HuH-7 (cell line): Measurements from ENCODE around the gene NIM1K.
"Not testable (repeated sequence)": the region's sequence is repeated elsewhere in the genome, so short reads cannot be mapped to it uniquely, and the experiment has no call there.

Experiments
- DNase-seq: peaks from one replicate; pipeline ENCODE4 v3.0.0; 2011; ENCODE audit warnings: low spot score

The NIM1K gene

DNA sequence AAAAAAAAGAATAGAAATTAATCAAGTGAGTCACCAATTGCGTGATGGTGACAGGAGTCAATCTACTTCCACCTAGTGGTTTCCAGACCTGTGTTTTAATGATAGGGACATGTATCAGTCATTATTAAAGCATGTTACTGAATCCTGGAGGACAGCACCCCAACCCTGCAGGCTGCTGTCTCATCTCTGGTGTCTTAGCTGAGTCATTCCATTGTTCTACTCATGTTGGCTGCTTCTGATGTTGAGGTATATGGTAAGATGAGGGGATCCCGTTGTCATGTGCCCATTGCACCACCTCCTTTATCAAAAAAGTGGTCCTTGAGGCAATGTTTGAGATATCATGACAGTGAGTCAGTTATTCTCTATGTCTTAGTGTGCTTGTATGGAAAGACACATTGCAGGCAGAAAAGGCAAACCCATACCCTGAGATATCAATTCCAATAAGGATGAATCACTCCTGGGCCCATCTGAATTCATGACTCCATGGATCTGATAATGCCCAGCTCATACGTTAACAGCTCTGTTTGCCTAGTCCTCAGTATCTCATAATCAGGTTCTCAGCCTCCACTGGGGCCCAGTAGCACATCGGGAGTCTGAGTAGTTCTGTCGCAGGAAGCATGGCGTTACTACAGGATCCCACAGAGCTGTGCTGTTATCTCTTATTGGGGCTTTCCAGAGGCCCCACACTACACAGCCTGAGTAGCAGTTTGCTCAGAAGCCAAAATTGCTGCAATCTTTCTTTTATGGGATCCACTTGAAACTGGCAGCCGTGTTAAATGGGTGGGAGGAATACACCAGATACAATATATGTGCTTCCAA is 90.0 kb downstream of the NIM1K start:
- no peak for DNase-seq

DNA sequence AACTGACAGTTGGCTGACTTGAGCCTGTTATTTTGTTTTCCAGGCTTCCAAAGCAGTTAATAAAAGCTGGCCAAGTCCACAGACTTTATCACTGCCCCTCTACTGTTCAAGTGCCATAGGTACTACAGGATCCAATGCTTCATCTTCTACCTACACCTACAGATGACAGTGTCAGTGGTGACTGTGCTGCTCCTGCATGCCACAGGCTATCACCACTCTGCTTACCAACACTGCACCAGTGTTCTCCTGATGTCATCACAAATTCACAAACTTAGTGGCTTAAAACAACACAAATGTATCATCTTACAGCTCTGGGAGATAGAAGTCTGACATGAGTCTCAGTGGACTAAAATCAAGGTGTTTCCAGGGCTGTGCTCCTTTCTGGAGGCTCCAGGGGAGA is 94.6 kb downstream of the NIM1K start:
- DNase-seq: no peak

DNA sequence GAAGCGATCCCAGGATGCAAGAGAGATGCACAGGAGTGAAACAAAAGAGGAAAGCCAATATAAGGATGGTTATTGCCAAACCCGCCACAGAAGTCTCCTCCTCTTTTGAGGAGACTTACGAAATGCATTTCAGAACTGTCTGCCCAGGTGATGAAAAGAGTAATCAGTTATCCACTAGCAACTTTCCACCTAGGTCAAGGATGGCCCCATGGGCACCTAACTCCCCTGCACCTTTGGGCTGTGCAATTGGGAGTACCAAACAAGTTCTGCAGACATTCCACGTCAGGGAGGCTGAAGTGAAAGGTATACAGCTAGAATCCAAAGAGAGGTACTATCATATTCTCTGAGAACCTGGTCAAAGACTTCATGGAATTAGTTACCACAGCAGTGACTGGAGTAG is 95.5 kb downstream of the NIM1K start:
- DNase-seq: no peak

DNA sequence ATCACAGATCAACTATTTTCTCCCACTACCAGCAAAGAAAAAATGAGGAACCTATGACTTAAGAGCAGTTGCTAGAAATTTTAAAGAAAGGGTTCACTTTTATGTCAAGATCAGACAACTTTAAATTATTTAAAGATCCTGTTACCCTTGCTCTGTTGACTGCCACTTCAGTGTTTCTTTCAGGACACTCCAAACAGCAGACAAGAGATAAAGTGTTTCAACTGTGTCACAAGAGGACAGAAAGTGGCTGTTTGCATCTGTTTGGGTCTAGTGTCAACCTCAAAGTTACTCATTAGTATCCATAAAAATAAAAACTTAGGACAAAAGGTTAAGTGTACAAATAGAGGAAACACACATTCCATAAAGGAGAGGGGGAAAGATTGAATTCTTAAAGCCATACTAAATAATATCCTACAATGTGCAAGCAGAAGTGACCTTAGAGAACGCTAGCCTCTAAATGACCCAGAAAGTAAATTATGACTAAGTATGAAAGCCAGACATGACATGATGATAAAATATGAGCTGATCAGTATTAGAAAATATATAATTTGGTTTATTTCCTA is 96.3 kb downstream of the NIM1K start:
- DNase-seq: no peak

DNA sequence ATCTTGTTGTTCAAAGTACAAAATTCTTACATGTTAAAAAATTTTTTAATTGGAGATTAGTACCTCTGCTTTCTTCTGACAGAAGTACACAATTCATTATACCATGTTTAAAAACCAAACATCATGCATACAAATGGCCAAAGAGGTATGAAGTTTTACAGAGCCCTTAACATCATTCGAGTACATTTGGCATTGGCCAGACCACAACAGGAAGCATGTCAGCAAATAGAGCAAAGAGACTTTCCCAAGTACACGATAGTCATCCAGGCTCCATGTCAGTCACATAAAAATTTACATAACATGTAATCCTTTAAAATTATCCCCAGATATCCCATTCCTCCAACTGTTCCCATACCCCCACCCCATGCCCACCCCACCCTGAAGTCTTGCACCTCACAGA is 98.7 kb downstream of the NIM1K start:
- DNase-seq: no peak

DNA sequence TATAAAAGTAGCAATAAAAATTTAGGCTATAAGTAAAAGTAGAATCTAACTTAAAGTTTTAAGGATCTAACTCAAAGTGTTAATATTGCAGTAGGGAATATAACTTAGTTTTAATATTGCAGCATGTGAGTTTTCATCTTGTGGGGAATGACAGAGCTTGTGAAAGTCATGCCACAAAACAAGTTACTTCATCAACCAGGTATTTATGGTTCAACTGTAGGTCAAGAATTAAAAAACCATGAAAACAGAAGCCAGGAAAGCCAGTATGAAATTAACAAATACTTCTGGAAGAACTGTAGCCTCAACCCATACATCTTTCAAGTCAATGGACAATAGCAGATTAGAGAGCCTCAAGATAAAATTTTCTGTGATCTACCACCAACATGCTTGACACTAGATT is 102.2 kb downstream of the NIM1K start:
- no peak for DNase-seq

DNA sequence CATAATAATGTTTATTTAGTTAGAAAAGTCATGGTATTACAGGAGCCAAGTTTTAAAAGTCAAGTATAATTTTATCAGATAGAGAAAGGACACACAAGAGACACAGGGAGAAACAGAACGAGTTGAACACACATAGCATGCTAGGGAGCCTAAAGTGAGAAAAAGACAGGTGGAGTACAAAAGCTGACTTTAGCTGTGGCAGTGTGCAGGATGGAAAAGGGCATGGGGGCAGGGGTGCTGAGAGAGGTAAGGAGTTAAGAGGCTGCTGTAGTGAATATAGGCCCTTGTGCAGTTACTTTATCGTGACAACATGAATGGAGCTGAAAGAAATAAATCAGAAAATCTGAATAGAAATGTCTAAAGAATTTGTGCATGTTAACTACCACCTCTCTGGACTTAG is 103.2 kb downstream of the NIM1K start:
- DNase-seq: no peak

DNA sequence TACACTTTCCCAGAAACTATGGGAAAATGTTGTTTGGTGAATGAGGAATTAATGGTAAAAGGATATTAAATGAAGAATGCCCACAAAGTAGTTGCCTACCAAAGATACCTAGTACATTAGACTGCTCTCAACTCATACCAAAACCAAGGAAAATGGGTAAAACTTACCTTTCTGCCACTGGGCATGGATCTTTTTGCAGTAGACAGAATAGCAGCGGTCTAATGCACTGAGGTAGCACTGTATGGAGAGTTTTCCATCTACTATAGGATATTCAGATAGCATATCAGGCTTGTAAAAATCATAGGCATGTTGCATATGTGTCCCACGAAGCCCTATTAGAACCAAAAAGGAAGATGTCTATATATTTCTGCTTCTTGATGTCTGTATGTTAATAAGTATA is 104.8 kb downstream of the NIM1K start:
- DNase-seq: no peak

DNA sequence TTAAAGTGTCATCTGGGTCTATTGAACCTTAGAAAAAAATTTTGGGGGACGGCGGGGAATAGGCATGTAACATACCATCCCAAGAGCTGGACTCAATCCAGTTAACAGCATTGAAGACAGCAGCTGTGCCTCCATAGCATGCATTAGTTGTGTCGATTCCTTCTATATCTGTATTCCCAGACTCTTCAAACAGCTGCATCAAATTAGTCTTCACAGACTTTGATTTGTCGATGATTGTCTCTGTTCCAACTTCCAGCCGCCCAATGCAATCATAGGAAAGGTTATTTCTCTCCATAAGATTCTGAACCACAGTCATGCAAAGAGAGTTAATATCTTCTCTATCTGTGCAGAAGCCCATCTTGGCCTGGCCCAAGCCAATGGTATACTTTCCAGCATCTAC is 106.4 kb downstream of the NIM1K start:
- DNase-seq: no peak

DNA sequence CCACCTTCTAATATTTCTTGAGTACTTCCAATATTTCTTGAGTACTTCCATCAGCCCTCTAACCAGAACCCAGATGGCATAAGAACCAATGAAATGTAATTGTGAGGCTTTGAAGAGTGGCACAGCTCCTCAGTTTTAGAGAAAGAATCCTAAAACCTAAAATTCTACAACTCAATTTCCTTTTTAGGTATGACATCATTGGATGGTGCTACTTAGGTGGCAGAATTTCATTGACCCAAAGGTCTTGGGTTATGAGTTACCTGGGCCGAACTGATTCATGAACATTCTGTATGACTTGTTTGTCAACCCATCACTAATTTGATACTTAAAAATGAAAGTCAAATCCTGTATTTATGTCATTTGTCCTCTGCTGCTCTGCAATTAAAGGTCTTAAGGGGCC is 108.1 kb downstream of the NIM1K start:
- no peak for DNase-seq

DNA sequence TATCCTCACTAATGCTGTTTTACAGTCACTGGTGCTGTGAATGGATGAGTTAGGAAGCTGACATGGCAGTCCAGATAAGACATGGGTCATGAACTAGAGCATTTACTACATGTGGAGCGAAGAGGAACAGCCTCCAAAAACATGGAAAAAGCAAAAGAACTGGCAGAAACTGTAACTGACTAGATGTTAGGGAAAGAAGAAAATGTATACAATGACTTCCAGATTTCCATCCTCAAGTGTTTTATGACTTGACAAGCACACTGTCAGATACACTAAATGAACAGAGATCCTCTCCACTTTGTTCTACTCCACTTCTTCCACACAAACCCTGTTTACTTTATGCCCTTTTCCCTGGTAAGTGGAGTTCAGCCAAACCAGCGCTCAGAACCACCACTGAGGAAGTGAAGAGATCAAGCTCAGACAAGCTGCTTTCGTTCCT is 109.6 kb downstream of the NIM1K start:
- DNase-seq: no peak

DNA sequence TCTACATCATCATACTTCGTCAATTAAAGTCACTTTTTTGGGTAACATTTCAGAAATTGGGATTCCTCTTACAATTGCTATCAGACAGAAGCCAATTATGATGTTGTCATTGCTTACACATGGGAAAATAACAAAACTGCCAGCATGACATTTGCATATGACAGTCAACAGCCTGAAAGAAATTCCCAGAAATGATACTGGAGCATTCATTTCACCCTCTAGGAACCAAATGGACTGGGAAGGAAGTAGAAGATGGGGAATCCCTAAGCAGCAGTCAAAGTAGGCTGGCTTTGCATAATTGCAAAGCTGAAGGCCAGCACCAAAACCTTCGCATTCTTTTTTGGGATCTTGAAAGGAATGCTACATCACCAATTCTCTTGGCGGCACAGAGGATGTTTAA is 110.5 kb downstream of the NIM1K start:
- no peak for DNase-seq

DNA sequence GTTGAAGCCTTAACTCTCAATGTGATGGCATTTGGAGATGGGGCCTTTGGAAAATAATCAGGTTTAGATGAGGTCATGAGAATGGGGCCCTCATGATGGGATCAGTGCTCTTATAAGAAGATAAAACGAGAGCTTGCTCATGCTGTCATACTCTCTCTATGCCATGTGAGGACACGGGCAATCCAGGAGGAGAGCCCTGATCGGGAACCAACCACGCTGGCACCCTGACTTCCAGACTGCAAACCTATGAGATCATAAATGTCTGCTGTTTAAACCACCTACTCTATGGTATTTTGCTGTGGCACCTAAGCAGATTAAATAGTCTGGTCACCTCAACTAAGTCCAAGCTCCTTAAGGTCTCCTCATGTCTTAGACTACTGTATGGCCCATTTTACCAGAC is 111.2 kb downstream of the NIM1K start:
- DNase-seq: no peak

DNA sequence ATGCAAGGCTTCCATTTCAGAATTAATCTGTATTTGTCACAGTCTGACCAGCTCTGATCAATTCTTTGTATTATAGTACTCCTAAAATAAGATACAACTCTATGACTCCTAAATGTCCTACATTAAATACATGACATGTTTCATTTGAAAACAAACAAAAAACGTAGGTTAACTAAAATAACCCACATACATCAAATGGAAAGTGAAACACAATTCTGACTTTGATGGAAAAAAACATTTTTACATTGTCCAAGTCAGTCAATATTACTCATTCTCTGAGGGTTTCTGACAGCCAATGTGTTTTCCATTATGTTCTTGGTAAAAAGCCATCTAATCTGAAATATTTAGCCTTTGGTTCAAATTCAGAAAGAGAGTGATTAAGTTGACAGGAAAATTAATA is 112.5 kb downstream of the NIM1K start:
- no peak for DNase-seq

DNA sequence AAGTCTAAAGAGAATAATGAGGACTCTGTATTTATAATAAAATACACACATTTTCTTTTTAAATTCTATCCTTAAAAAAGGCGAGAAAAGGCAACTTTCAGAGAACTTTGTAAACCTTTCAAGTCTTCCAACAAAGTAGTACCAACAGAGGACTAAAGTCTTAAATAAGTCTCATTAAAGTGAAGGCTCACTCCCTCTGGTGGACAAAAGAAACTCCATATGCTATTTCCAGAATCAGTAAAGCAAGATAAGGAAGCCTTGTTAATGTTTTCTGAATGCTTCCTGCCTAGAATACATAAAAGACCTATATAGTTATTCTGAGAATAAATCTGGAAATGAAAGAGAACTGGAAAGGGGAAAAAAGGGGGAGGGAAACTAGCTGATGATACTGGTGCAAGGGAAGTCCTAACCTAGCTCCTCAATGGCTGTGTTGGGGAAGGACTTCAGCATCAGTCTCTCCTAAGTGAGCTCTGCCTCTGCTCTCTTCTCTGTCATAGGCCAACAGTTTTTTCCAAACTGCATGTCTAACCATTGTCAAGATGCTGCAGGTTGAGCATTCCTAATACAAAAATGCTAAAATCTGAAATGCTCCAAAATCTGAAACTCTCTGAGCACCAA is 114.0 kb downstream of the NIM1K start:
- no peak for DNase-seq

DNA sequence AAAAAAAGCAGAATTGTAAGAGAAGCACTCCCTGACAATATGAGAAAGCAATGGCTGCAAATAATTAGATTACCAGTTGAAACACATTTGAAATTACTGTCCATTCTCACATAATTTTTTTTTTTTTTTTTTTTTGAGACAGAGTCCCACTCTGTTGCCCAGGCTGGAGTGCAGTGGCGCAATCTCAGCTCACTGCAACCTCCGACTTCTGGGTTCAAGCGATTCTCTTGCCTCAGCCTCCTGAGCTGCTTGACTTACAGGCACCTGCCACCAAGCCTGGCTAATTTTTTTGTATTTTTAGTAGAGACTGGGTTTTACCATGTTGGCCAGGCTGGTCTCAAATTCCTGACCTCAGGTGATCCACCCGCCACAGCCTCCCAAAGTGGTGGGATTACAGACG is 114.9 kb downstream of the NIM1K start:
- DNase-seq: not testable (repeated sequence)

DNA sequence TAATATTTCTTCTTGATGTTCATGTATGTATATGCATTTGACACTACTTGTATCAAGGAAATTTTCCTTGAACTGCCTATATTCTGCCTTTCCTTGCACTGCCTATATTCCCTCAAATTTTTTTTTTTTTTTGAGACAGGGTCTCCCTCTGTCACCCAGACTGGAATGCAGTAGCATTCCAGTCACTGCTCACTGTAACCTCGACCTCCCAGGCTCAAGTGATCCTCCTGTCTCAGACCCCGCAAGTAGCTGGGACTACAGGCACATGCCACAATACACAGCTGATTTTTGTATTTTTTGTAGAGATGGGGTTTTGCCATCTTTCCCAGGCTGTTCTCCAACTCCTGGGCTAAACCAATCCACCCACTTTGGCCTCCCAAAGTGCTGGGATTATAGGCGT is 117.1 kb downstream of the NIM1K start:
- no peak for DNase-seq

DNA sequence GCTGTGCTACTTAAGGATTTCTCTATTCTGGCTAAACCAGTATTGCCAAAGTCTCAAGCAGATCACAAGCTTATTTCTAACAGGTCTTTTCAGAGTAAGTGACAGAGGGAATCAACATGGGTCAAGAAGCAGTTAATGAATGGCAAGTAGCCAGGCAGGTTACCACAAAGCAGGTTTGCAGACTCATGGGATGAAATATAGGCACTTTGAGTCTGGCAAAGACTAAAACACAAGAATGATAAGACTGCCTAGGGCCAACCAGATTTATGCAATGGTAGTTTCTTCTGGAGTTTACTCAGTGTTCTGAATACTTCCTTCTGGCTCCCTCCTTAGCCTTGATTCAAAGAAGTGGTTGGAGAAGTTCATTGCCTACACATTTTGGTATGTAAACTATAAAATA is 117.6 kb downstream of the NIM1K start:
- DNase-seq: no peak

DNA sequence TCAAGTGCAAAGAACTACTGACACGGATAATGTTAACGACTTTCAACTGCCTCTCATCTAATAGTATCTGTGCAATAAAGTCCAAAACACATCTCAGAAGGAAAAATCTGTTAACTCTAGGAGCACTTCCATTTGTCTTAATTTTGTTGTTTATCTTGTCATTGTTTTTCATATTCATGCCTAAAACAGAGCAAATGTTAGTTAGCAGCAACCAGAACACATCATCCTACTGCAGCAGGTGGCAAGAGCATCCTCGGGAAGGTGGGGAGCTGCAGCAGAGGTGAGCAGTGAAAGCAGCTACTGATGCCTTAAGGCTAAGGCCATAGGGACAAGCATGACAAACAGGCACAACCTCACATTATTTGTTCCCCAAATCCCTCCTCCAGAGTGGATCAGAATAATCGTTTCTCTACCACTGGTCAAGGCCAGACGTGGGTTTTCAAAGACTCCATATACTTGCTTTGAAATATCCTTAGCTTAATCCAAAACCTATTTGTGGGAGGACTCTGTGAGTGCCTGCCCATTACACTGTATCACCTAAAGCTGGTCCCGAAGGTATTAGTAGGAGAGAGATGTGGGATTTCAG is 120.1 kb downstream of the NIM1K start:
- no peak for DNase-seq

DNA sequence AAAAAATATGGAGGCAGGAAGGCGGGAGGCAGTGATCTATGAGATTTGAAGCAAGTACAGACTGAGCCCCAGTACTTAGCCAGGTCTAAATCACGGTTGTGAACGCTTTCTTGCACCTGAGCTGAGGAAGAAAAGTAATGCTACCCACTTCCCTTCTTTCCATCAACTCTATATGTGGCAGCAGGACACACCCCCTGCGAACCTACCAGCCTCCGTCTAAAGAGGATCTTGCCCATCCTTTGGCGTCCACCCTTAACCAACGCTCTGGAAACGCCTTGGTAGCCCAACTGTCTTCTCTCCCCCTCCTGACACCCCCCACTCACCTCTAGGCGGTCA is 120.6 kb downstream of the NIM1K start:
- DNase-seq: no peak

DNA sequence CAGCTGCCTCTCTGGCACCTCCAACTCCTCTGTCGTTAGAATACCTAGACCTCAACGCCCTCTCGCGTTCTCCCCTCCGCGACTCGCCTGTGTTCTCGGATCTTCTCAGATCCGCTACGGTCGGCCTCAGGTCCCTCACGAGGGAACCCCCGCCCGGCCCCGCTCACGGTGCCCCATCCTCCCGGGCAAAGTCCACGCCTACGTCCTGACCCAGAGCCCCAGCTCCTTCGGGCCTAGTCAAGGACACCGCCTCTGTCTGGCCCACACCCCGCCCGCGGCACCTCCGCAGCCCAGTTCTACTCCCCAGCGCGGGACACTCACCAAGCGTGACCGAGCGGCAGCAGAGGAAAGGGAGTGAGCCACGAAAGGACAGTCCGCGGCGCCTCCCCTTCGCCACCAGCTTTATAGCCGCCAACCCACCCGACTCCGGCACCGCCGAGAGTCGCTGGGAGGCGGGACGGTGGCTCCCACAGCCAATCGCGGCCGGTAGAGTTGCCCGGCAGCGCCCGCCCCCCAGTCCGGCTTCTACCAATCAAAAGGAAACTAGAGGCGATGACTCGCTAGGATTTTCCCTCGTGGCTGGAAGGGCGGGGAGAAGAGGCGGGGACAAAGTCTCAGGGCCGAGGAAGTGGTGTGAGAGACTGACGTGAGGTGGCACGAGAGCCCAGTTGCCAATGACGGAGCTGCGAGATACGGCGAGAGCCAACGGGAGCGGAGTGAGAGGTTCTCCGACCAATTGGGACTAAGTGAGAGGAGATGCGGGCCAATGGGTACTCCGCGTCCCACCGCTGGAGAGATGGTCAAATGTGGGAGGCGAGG is 121.2 kb downstream of the NIM1K start, which contains the start of gene HMGCS1:
HMGCS1 (minus strand) TSS at position 378 of the 819 bp plus-strand sequence. CDS start 14,447 bp downstream, outside the sequence.
- DNase-seq: peak; percentile 96

DNA sequence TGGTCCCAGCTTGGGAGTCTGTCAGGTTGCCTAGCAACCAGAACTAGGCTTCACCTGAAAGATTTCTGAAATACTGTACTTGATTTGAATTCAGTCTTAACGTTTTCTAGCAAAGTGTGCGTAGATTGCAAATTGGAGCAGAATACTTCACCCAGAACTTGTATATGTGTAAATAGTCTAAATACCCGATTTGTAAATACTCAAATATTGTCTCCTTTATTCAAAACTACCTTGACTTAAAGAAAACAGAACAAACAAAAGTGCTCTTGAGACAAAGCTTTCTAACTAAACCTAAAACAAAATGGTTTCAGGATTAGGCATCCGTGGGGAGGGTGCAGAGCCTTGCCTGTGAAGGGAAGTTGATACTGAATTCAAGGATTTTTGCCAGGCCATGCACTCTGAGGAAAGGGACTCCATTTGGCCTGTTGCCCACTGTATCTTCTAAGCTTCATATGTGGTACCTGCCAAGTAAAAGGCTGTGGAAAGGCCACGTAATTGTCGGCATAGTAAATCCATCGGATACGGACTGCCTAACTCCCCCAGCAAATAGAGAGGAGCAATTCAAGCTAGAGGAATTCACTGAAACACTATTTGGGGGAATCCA is 121.9 kb downstream of the NIM1K start:
- DNase-seq: no peak
